ENCODE measurements around the gene MMS22L. TPM values are rescaled to one million over a fixed set of nuclear protein-coding genes. Genes with fewer than 3 reads are reported as not detected.

The MMS22L gene
- total and polyA plus RNA-seq, 2 experiments from 2014 or later = 11.7 to 49.5 TPM

GRCh38 chr6:97174471-97174870, 108.5 kb downstream of the MMS22L start:
- Histone ChIP-seq H3F3A (replicated peaks; ENCODE audit: low read depth) (no peaks in the 10 kb centered on the region), H3K9me2 (ENCODE audit: insufficient read depth) (no peaks in the 10 kb centered on the region), H3K27me3 (ENCODE audit: insufficient read depth) (no peaks in the 10 kb centered on the region), H3K79me2 (replicated peaks; ENCODE audit: insufficient read depth) (no peaks in the 10 kb centered on the region), H3K27ac (ENCODE audit: low read depth) (no peak overlapping the region), H2AFZ (no peak overlapping the region), H3K4me3 (no peak overlapping the region), H3K4me2 (no peak overlapping the region), H3K36me3 (ENCODE audit: insufficient read depth) (no peaks in the 10 kb centered on the region), H3K4me1 (ENCODE audit: insufficient read depth) (no peaks in the 10 kb centered on the region), H4K20me1 (replicated peaks; ENCODE audit: insufficient read depth) (no peaks in the 10 kb centered on the region)
- H3K27me3 Mint-ChIP-seq (ENCODE audit: insufficient read depth, low read depth, poor library complexity) = no peaks in the 10 kb centered on the region
- no peaks in the 10 kb centered on the region; the same call in 2 of the 3 replicates for H3K4me1 Mint-ChIP-seq
- H3K9me3 Mint-ChIP-seq = no peaks in the 10 kb centered on the region
- H3K4me3 Mint-ChIP-seq = no peak overlapping the region
- TF ChIP-seq NANOG (IDR thresholded peaks at IDR 0.05; ENCODE audit: borderline replicate concordance) (no peak), CTCF (conservative IDR thresholded peaks at IDR 0.05; ENCODE audit: low read depth in 2 of 2) (no peak), STAT1 (IDR thresholded peaks at IDR 0.05; ENCODE audit: unreplicated experiment) (no peak), ZNF331 (CRISPR knock-in tag; IDR thresholded peaks at IDR 0.05; ENCODE audit: low read depth) (no peak), CREB1 (CRISPR knock-in tag; IDR thresholded peaks at IDR 0.05; ENCODE audit: low read depth) (no peak)
- ATAC-seq = no peak
- H3K27ac Mint-ChIP-seq = no peak overlapping the region
- no peak for DNase-seq (ENCODE audit: low spot score)
- H3K36me3 Mint-ChIP-seq (ENCODE audit: low read depth) = peaks cover 10% of the 10 kb centered on the region; the same call in 2 of the 3 replicates

GRCh38 chr6:97160280-97160679, 122.7 kb downstream of the MMS22L start:
- TF ChIP-seq ZNF462 (CRISPR knock-in tag; IDR thresholded peaks at IDR 0.05) = no peak
- TF ChIP-seq CTCF (conservative IDR thresholded peaks at IDR 0.05; ENCODE audit: low read depth in 2 of 2) = no peak
- TF ChIP-seq ZNF114 (CRISPR knock-in tag; IDR thresholded peaks at IDR 0.05) = no peak
- no peak for TF ChIP-seq NANOG (IDR thresholded peaks at IDR 0.05; ENCODE audit: borderline replicate concordance)
- no peak for TF ChIP-seq CREB1 (CRISPR knock-in tag; IDR thresholded peaks at IDR 0.05; ENCODE audit: low read depth)
- no peak for TF ChIP-seq EZH2 (IDR thresholded peaks at IDR 0.05; ENCODE audit: low read depth, unreplicated experiment)
- TF ChIP-seq ETS1 (IDR thresholded peaks at IDR 0.05) = no peak
- no peak for TF ChIP-seq EZH2phosphoT487 (IDR thresholded peaks at IDR 0.05; ENCODE audit: unreplicated experiment)

More at GRCh38 chr6:97160280-97160679, 122.7 kb downstream of the MMS22L start:
- H4K20me1 ChIP-seq (replicated peaks; ENCODE audit: insufficient read depth) = no peaks in the 10 kb centered on the region
- no peak overlapping the region for H3K27ac ChIP-seq (ENCODE audit: low read depth)
- Mint-ChIP-seq H3K27ac (no peak overlapping the region), H3K4me3 (no peak overlapping the region), H3K4me1 (no peaks in the 10 kb centered on the region), H3K36me3 (ENCODE audit: low read depth) (peaks cover 70% of the 10 kb centered on the region), H3K27me3 (ENCODE audit: insufficient read depth, low read depth, poor library complexity) (peaks cover 3% of the 10 kb centered on the region), H3K9me3 (peaks cover 47% of the 10 kb centered on the region)
- H3K36me3 ChIP-seq (ENCODE audit: insufficient read depth) = peaks cover 29% of the 10 kb centered on the region; the same call in 1 of the 2 replicates
- no peaks in the 10 kb centered on the region for H3K27me3 ChIP-seq (ENCODE audit: insufficient read depth)
- H3K4me1 ChIP-seq (ENCODE audit: insufficient read depth) = no peaks in the 10 kb centered on the region
- H3K79me2 ChIP-seq (replicated peaks; ENCODE audit: insufficient read depth) = no peaks in the 10 kb centered on the region
- H3K4me2 ChIP-seq = no peak overlapping the region
- no peaks in the 10 kb centered on the region for H3F3A ChIP-seq (replicated peaks; ENCODE audit: low read depth)
- H2AFZ ChIP-seq = no peak overlapping the region
- H3K4me3 ChIP-seq = no peak overlapping the region
- no peaks in the 10 kb centered on the region for H3K9me2 ChIP-seq (ENCODE audit: insufficient read depth)
- DNase-seq (ENCODE audit: low spot score) (no peak), ATAC-seq (no peak)

Data from GM23338 (cell line).